ENCODE data around the gene LOC128125822. TPM values are rescaled to one million over a fixed set of nuclear protein-coding genes. Genes with fewer than 3 reads are reported as not detected.

LOC128125822 gene

DNA sequence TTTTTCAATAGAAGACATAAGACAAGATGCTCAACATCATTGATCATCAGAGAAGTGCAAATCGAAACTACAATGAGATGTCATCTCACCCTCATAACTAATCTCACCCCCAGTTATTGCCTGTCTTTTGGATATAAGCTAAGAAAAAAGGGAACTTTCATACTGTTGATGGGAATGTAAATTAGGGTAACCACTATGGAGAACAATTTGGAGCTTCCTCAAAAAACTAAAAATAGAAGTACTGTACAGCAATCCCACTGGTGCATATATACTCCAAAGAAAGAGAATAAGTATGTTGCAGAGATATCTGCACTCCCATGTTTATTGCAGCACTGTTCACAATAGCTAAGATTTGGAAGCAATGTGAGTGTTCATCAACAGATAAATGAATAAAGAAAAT lies 37.0 kb downstream of the LOC128125822 start:
- no peak for DNase-seq
- intact Hi-C loops (cut with DNase I; ENCODE audit: low total_unique reads), result no loop called here
- H3K4me3 ChIP-seq, result no peak overlapping the region
- WGBS, 2 donors, result 95 to 100% methylated on average over 1 of the region's 1 CpG
- no peak for TF ChIP-seq POLR2A (IDR thresholded peaks at IDR 0.05)
- TF ChIP-seq, protein P1, sequence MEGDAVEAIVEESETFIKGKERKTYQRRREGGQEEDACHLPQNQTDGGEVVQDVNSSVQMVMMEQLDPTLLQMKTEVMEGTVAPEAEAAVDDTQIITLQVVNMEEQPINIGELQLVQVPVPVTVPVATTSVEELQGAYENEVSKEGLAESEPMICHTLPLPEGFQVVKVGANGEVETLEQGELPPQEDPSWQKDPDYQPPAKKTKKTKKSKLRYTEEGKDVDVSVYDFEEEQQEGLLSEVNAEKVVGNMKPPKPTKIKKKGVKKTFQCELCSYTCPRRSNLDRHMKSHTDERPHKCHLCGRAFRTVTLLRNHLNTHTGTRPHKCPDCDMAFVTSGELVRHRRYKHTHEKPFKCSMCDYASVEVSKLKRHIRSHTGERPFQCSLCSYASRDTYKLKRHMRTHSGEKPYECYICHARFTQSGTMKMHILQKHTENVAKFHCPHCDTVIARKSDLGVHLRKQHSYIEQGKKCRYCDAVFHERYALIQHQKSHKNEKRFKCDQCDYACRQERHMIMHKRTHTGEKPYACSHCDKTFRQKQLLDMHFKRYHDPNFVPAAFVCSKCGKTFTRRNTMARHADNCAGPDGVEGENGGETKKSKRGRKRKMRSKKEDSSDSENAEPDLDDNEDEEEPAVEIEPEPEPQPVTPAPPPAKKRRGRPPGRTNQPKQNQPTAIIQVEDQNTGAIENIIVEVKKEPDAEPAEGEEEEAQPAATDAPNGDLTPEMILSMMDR (IDR thresholded peaks at IDR 0.05), result no peak
- no peaks in the 10 kb centered on the region for H3K27me3 ChIP-seq
- no peaks in the 10 kb centered on the region for H3K36me3 ChIP-seq (ENCODE audit: low read depth, missing control alignments)
- H3K4me1 ChIP-seq, result no peaks in the 10 kb centered on the region
- no peaks in the 10 kb centered on the region for H3K9me3 ChIP-seq
- H3K27ac ChIP-seq, result no peak overlapping the region

DNA sequence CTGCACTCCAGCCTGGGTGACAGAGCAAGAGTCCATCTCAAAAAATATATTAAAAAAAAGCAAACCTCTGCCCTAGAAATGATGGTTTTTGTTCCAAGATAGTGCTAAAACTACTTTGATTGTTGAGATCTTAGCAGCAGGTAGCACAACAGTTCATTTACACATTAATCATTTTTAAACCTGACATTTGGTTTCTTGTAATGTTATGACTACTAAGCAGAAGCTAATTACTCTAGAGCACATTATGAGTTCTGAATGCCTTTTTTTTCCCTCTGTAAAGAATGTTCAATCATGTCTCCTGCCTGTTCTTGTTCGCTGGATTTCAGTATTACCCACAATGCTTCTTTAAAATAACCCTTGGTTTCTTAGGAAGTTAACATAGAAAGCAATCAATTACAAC lies 38.7 kb downstream of the LOC128125822 start:
- H3K4me3 ChIP-seq, result no peak overlapping the region
- no peaks in the 10 kb centered on the region for H3K4me1 ChIP-seq
- intact Hi-C loops (cut with DNase I; ENCODE audit: low total_unique reads), result no loop called here
- no peak for DNase-seq
- no peaks in the 10 kb centered on the region for H3K9me3 ChIP-seq
- no peaks in the 10 kb centered on the region for H3K27me3 ChIP-seq
- TF ChIP-seq POLR2A (IDR thresholded peaks at IDR 0.05), result no peak
- TF ChIP-seq, protein P1 (IDR thresholded peaks at IDR 0.05), result no peak
- WGBS, 2 donors, result 46 to 68% methylated on average over 1 of the region's 1 CpG
- H3K27ac ChIP-seq, result no peak overlapping the region
- no peaks in the 10 kb centered on the region for H3K36me3 ChIP-seq (ENCODE audit: low read depth, missing control alignments)

DNA sequence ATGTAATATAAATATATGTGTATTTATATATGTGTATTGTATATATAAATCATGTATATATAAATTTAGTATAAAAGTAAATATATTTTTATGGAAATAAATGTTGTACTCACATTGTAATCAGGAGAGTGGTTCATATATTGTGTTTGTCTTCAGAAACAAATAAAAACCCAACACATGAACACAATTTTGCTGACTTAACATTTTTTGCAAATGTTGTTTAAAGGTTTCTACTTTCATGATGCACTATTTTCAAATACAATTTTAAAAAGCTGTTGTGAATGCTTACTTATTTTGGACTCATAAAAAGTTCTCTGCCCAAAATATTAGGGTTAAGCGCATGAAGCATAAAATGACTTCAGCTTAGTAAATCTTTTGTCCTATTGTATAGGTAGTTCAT lies 39.3 kb downstream of the LOC128125822 start:
- Histone ChIP-seq H3K27ac (no peak overlapping the region), H3K27me3 (no peaks in the 10 kb centered on the region), H3K36me3 (ENCODE audit: low read depth, missing control alignments) (no peaks in the 10 kb centered on the region), H3K9me3 (no peaks in the 10 kb centered on the region), H3K4me3 (no peak overlapping the region), H3K4me1 (no peaks in the 10 kb centered on the region)
- no peak for TF ChIP-seq POLR2A (IDR thresholded peaks at IDR 0.05)
- TF ChIP-seq, protein P1 (IDR thresholded peaks at IDR 0.05), result no peak
- no peak for DNase-seq
- intact Hi-C loops (cut with DNase I; ENCODE audit: low total_unique reads), result no loop called here
- WGBS, 2 donors, result 92 to 94% methylated on average over 1 of the region's 1 CpG

DNA sequence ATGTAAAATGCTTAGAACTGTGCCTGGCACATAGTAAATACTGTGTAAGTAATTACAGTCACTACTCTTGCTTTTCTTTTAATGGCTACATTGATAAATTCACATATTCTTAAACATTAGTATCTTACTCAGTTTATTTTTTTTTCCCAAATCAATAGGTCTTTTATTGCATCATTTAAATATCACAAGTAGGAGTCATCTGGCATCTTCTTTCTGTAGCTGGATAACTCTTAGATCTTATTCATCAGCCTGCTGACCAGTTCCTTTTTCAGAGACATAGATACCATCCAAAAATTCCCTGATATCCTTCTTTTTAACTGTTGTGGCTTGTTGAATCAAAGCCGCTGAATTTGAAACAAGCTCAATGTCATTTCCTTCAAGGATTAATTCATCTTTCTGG lies 43.3 kb downstream of the LOC128125822 start:
- intact Hi-C loops (cut with DNase I; ENCODE audit: low total_unique reads), result no loop called here
- H3K9me3 ChIP-seq, result no peaks in the 10 kb centered on the region
- WGBS, 2 donors, result 57 to 80% methylated on average over 1 of the region's 1 CpG

More for the DNA sequence above, 43.3 kb downstream of the LOC128125822 start:
- H3K27ac ChIP-seq, result no peak overlapping the region
- DNase-seq, result no peak
- H3K4me3 ChIP-seq, result no peak overlapping the region
- H3K36me3 ChIP-seq (ENCODE audit: low read depth, missing control alignments), result no peaks in the 10 kb centered on the region
- TF ChIP-seq POLR2A (IDR thresholded peaks at IDR 0.05), result no peak
- no peaks in the 10 kb centered on the region for H3K4me1 ChIP-seq
- no peaks in the 10 kb centered on the region for H3K27me3 ChIP-seq

Small RNAs within 50 kb of the gene (small RNA-seq; reads per million reads assigned to genes)
- 0 reads per million in 2 donors for gene AL513043.1

Other genes starting within 250 kb of the LOC128125822 start
- gene PTP4A1, start within 50 bp of the LOC128125822 start, total RNA-seq, result 10 to 100 TPM; 39.6 to 83.5 TPM
- 74.9 TPM for gene PTP4A1, start within 50 bp of the LOC128125822 start, polyA plus RNA-seq (ENCODE audit: insufficient read depth, low read depth, low replicate concordance)
- gene PHF3, start 63.3 kb downstream of the LOC128125822 start, total RNA-seq, result 10 to 100 TPM; 76.1 to 82.4 TPM
- gene PHF3, start 63.3 kb downstream of the LOC128125822 start, polyA plus RNA-seq (ENCODE audit: insufficient read depth, low read depth, low replicate concordance), result 18.7 TPM

All from testis (tissue), 3 donors.